Dermis blood vessel endothelial cell (primary cell): Measurements from ENCODE around the gene TENT5A. TPM values are rescaled to one million over a fixed set of nuclear protein-coding genes. Genes with fewer than 3 reads are reported as not detected.
A peak's percentile ranks its signal among the peaks of the same experiment; 100 is the strongest.

ENCODE experiments used
- DNase-seq: peaks from one replicate; pipeline ENCODE4 v3.0.0; 2010
- total RNA-seq: library from RNA; depleted of rRNA; stranded (reverse); fragments of >200 nt; gene quantifications from 2 replicates; pipeline ENCODE4 v1.2.3, GENCODE V29; 2014

Gene TENT5A
- total RNA-seq, 1 donor from 2014 or later: 1.5 TPM

- DNase-seq: no peak
Measured at GRCh38 chr6:81770381-81770780, 17.9 kb upstream of the TENT5A start.

- no peak for DNase-seq
Measured at GRCh38 chr6:81769824-81770223, 17.3 kb upstream of the TENT5A start.

- DNase-seq: no peak
Measured at GRCh38 chr6:81768150-81768942, 15.9 kb upstream of the TENT5A start.

GRCh38 chr6:81767163-81767891, 14.8 kb upstream of the TENT5A start:
- DNase-seq: no peak

GRCh38 chr6:81766482-81767069, 14.1 kb upstream of the TENT5A start:
- peak; percentile 70 for DNase-seq

- DNase-seq: no peak
Measured at GRCh38 chr6:81764531-81764930, 12.1 kb upstream of the TENT5A start.

GRCh38 chr6:81763968-81764367, 11.5 kb upstream of the TENT5A start:
- DNase-seq: no peak

- DNase-seq: no peak
Measured at GRCh38 chr6:81763051-81763450, 10.6 kb upstream of the TENT5A start.

GRCh38 chr6:81762606-81763005, 10.1 kb upstream of the TENT5A start:
- DNase-seq: no peak

GRCh38 chr6:81762132-81762531, 9.7 kb upstream of the TENT5A start:
- DNase-seq: no peak

GRCh38 chr6:81761197-81761596, 8.7 kb upstream of the TENT5A start:
- peak; percentile 13 for DNase-seq

GRCh38 chr6:81759782-81760181, 7.3 kb upstream of the TENT5A start:
- DNase-seq: no peak

GRCh38 chr6:81758221-81758620, 5.7 kb upstream of the TENT5A start:
- no peak for DNase-seq

- no peak for DNase-seq
Measured at GRCh38 chr6:81756690-81757089, 4.2 kb upstream of the TENT5A start.

GRCh38 chr6:81755551-81755950, 3.1 kb upstream of the TENT5A start:
- DNase-seq: no peak

GRCh38 chr6:81754906-81755305, 2.4 kb upstream of the TENT5A start:
- DNase-seq: no peak

GRCh38 chr6:81753711-81754577, 1.5 kb upstream of the TENT5A start:
- peak; percentile 70 for DNase-seq

GRCh38 chr6:81752921-81753710, 635 bp upstream of the TENT5A start:
- peak; percentile 88 for DNase-seq

GRCh38 chr6:81751388-81752083, 945 bp downstream of the TENT5A start:
- peak; percentile 52 for DNase-seq

- DNase-seq: peak; percentile 4
Measured at GRCh38 chr6:81750681-81751387, 1.6 kb downstream of the TENT5A start.

- no peak for DNase-seq
Measured at GRCh38 chr6:81750200-81750599, 2.3 kb downstream of the TENT5A start.
